HepG2 (cell line): Measurements from ENCODE around the gene BYSL. TPM values are rescaled to one million over a fixed set of nuclear protein-coding genes. Genes with fewer than 3 reads are reported as not detected.
A peak's percentile ranks its signal among the peaks of the same experiment; 100 is the strongest.

Experiments
- AHR ChIP-seq: IDR thresholded peaks from 2 replicates; pipeline ENCODE4 v1.6.1; 2018; ENCODE audit warnings: missing genetic modification reagents, missing compliant biosample characterization
- CHCHD3 ChIP-seq: sonication (generic); formaldehyde crosslinking; IDR thresholded peaks from 2 replicates; pipeline ENCODE4 v1.8.0; 2022; ENCODE audit warnings: mild to moderate bottlenecking, missing genetic modification reagents, moderate library complexity
- KLF16 ChIP-seq, 2 experiments: sonication (generic) in 1 of 2; formaldehyde crosslinking in 1 of 2; IDR thresholded peaks; 2 replicates each; pipeline versions ENCODE4 v1.6.1 to v1.8.0; 2016 to 2023; ENCODE audit warnings: missing genetic modification reagents in 2 of 2, missing compliant biosample characterization in 1 of 2
- MBD4 ChIP-seq: IDR thresholded peaks from 2 replicates; pipeline ENCODE4 v1.6.1; 2012; ENCODE audit warnings: low read length, inconsistent platforms, borderline replicate concordance
- PHF21A ChIP-seq: sonication (generic); formaldehyde crosslinking; IDR thresholded peaks from 2 replicates; pipeline ENCODE4 v1.5.0; 2020; ENCODE audit warnings: mild to moderate bottlenecking, missing genetic modification reagents
- ZBTB8A ChIP-seq: sonication (generic); formaldehyde crosslinking; IDR thresholded peaks from 2 replicates; pipeline ENCODE4 v1.4.0; 2020; ENCODE audit warnings: mild to moderate bottlenecking, low read depth, missing genetic modification reagents, borderline replicate concordance
- ZFP36L2 ChIP-seq: sonication (generic); formaldehyde crosslinking; IDR thresholded peaks from 2 replicates; pipeline ENCODE4 v1.4.0; 2020; ENCODE audit warnings: missing genetic modification reagents
- ZNF547 ChIP-seq: sonication (generic); formaldehyde crosslinking; IDR thresholded peaks from 2 replicates; pipeline ENCODE4 v1.5.1; 2020; ENCODE audit warnings: mild to moderate bottlenecking, missing genetic modification reagents
- ZNF557 ChIP-seq: sonication (generic); formaldehyde crosslinking; IDR thresholded peaks from 2 replicates; pipeline ENCODE4 v1.4.0; 2020; ENCODE audit warnings: missing genetic modification reagents
- ZNF724P ChIP-seq: sonication (generic); formaldehyde crosslinking; IDR thresholded peaks from 2 replicates; pipeline ENCODE4 v1.8.0; 2022; ENCODE audit warnings: missing genetic modification reagents, borderline replicate concordance
- ZSCAN25 ChIP-seq: sonication (generic); formaldehyde crosslinking; IDR thresholded peaks from 2 replicates; pipeline ENCODE4 v1.8.0; 2022; ENCODE audit warnings: mild to moderate bottlenecking, missing genetic modification reagents
- ZSCAN9 ChIP-seq: IDR thresholded peaks from 2 replicates; pipeline ENCODE4 v1.6.1; 2016; ENCODE audit warnings: borderline replicate concordance
- polyA plus RNA-seq, 8 experiments: library from polyadenylated mRNA; depleted of rRNA in 3 of 8; stranded (reverse) in 7 of 8; unstranded in 1 of 8; fragments of >200 nt; fragmentation: Illumina TruSeq in 4 of 8; extraction: Trizol in 4 of 8; gene quantifications; 2 replicates each; pipeline versions ENCODE4 v1.2.1 to v1.2.3, GENCODE V29; 2011 to 2016; ENCODE audit warnings: low read depth in 4 of 8, missing spikeins in 1 of 8, mixed read lengths in 1 of 8; ENCODE audit not compliant: insufficient read depth in 1 of 8
- total RNA-seq, 5 experiments: library from RNA; depleted of rRNA; stranded (reverse); fragments of >200 nt; fragmentation: Illumina TruSeq; extraction: Trizol; gene quantifications; 2 replicates each; pipeline ENCODE4 v1.2.3, GENCODE V29; 2016; ENCODE audit warnings: low read depth in 1 of 5
- TF ChIP-seq, protein P1 (sequence below): sonication (generic); formaldehyde crosslinking; IDR thresholded peaks from 2 replicates; pipeline ENCODE4 v1.4.0; 2020; ENCODE audit warnings: mild to moderate bottlenecking, missing genetic modification reagents
- TF ChIP-seq, protein P2 (sequence below): sonication (generic); formaldehyde crosslinking; IDR thresholded peaks from 2 replicates; pipeline ENCODE4 v1.4.0; 2020; ENCODE audit warnings: missing genetic modification reagents
- TF ChIP-seq, protein P3 (sequence below): sonication (generic); formaldehyde crosslinking; conservative IDR thresholded peaks from 2 replicates; pipeline ENCODE4 v1.4.0; 2020; ENCODE audit warnings: missing genetic modification reagents
- TF ChIP-seq, protein P4 (sequence below): sonication (generic); formaldehyde crosslinking; IDR thresholded peaks from 2 replicates; pipeline ENCODE4 v1.5.0; 2020; ENCODE audit warnings: missing genetic modification reagents

The BYSL gene
- total and polyA plus RNA-seq, 2 of the 13 experiments (the other 11 are each of a cell fraction or from before 2014, with no cell fraction given) = 27.9 to 28.6 TPM

DNA sequence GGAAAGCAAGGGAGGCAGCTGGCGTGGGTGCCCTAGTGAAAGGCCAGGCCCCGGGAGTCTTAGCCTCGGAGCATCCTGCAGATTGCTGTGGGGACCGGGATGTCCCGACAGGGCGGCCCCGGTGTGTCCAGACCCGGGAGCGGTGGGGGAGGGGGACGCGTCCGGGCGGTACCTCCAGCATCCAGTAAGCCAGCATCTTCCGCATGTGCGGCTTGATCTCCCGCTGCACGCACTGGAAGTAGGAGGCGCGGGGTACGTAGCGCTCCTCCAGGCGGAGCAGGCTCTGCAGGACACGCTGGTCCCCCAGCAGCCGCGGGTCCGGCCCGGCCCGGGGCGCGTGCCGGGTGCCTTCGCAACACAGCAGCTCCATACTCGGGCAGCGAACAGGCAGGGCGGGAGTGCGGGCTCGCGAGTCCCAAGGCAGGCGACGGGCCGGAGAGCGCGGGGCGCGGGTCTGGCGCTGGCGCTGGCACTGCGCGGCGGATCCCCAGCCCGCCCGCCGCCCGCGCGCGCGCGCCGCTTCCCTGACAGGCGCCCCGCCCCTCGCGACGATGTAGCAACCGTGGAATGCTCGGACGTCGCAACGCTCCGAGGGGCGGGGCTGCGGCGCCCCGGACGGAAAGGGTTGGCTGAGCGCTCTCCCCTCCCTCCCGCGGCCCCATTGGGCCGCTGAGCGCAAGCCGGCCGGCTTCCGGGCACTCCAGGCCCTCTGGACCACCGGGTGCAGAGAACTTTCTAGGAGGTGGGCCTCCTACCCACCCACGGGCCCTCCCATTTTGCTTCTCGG, 20.2 kb downstream of the BYSL start, which contains the start of gene CCND3 (continued):
- TF ChIP-seq MBD4 (no peak), AHR (no peak), ZNF547 (CRISPR knock-in tag) (no peak), ZNF557 (CRISPR knock-in tag) (0 out of 2 replicates have a peak, but pooled peaks have one; percentile 52), ZNF724P (CRISPR knock-in tag) (no peak), CHCHD3 (CRISPR knock-in tag) (peak; percentile 74; the same call in 1 of the 2 replicates), ZSCAN9 (CRISPR knock-in tag) (0 out of 2 replicates have a peak, but pooled peaks have one; percentile 31), ZSCAN25 (CRISPR knock-in tag) (no peak; the same call in 1 of the 2 replicates), ZBTB8A (0 out of 2 replicates have a peak, but pooled peaks have one; percentile 75), PHF21A (peak; percentile 58; the same call in 1 of the 2 replicates), KLF16 (CRISPR knock-in tag; IDR thresholded peaks at IDR 0.05) (peak in 1 of 2 experiments; percentile 62; a peak in 2 of 4 replicates), ZFP36L2 (CRISPR knock-in tag) (no peak)
- TF ChIP-seq, protein P1, sequence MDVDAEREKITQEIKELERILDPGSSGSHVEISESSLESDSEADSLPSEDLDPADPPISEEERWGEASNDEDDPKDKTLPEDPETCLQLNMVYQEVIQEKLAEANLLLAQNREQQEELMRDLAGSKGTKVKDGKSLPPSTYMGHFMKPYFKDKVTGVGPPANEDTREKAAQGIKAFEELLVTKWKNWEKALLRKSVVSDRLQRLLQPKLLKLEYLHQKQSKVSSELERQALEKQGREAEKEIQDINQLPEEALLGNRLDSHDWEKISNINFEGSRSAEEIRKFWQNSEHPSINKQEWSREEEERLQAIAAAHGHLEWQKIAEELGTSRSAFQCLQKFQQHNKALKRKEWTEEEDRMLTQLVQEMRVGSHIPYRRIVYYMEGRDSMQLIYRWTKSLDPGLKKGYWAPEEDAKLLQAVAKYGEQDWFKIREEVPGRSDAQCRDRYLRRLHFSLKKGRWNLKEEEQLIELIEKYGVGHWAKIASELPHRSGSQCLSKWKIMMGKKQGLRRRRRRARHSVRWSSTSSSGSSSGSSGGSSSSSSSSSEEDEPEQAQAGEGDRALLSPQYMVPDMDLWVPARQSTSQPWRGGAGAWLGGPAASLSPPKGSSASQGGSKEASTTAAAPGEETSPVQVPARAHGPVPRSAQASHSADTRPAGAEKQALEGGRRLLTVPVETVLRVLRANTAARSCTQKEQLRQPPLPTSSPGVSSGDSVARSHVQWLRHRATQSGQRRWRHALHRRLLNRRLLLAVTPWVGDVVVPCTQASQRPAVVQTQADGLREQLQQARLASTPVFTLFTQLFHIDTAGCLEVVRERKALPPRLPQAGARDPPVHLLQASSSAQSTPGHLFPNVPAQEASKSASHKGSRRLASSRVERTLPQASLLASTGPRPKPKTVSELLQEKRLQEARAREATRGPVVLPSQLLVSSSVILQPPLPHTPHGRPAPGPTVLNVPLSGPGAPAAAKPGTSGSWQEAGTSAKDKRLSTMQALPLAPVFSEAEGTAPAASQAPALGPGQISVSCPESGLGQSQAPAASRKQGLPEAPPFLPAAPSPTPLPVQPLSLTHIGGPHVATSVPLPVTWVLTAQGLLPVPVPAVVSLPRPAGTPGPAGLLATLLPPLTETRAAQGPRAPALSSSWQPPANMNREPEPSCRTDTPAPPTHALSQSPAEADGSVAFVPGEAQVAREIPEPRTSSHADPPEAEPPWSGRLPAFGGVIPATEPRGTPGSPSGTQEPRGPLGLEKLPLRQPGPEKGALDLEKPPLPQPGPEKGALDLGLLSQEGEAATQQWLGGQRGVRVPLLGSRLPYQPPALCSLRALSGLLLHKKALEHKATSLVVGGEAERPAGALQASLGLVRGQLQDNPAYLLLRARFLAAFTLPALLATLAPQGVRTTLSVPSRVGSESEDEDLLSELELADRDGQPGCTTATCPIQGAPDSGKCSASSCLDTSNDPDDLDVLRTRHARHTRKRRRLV (CRISPR knock-in tag) = no peak
- TF ChIP-seq, protein P2, sequence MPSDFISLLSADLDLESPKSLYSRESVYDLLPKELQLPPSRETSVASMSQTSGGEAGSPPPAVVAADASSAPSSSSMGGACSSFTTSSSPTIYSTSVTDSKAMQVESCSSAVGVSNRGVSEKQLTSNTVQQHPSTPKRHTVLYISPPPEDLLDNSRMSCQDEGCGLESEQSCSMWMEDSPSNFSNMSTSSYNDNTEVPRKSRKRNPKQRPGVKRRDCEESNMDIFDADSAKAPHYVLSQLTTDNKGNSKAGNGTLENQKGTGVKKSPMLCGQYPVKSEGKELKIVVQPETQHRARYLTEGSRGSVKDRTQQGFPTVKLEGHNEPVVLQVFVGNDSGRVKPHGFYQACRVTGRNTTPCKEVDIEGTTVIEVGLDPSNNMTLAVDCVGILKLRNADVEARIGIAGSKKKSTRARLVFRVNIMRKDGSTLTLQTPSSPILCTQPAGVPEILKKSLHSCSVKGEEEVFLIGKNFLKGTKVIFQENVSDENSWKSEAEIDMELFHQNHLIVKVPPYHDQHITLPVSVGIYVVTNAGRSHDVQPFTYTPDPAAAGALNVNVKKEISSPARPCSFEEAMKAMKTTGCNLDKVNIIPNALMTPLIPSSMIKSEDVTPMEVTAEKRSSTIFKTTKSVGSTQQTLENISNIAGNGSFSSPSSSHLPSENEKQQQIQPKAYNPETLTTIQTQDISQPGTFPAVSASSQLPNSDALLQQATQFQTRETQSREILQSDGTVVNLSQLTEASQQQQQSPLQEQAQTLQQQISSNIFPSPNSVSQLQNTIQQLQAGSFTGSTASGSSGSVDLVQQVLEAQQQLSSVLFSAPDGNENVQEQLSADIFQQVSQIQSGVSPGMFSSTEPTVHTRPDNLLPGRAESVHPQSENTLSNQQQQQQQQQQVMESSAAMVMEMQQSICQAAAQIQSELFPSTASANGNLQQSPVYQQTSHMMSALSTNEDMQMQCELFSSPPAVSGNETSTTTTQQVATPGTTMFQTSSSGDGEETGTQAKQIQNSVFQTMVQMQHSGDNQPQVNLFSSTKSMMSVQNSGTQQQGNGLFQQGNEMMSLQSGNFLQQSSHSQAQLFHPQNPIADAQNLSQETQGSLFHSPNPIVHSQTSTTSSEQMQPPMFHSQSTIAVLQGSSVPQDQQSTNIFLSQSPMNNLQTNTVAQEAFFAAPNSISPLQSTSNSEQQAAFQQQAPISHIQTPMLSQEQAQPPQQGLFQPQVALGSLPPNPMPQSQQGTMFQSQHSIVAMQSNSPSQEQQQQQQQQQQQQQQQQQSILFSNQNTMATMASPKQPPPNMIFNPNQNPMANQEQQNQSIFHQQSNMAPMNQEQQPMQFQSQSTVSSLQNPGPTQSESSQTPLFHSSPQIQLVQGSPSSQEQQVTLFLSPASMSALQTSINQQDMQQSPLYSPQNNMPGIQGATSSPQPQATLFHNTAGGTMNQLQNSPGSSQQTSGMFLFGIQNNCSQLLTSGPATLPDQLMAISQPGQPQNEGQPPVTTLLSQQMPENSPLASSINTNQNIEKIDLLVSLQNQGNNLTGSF (CRISPR knock-in tag) = peak; percentile 21; the same call in 1 of the 2 replicates
- TF ChIP-seq, protein P3, sequence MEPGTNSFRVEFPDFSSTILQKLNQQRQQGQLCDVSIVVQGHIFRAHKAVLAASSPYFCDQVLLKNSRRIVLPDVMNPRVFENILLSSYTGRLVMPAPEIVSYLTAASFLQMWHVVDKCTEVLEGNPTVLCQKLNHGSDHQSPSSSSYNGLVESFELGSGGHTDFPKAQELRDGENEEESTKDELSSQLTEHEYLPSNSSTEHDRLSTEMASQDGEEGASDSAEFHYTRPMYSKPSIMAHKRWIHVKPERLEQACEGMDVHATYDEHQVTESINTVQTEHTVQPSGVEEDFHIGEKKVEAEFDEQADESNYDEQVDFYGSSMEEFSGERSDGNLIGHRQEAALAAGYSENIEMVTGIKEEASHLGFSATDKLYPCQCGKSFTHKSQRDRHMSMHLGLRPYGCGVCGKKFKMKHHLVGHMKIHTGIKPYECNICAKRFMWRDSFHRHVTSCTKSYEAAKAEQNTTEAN = peak; percentile 39; the same call in 1 of the 2 replicates
- TF ChIP-seq, protein P4, sequence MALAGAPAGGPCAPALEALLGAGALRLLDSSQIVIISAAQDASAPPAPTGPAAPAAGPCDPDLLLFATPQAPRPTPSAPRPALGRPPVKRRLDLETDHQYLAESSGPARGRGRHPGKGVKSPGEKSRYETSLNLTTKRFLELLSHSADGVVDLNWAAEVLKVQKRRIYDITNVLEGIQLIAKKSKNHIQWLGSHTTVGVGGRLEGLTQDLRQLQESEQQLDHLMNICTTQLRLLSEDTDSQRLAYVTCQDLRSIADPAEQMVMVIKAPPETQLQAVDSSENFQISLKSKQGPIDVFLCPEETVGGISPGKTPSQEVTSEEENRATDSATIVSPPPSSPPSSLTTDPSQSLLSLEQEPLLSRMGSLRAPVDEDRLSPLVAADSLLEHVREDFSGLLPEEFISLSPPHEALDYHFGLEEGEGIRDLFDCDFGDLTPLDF (CRISPR knock-in tag) = peak; percentile 64; the same call in 1 of the 2 replicates
